SH-SY5Y (cell line): Measurements from ENCODE around the gene NTN4.

Experiments used
- GATA2 ChIP-seq: IDR thresholded peaks from 2 replicates; pipeline ENCODE4 v1.6.1; 2011; ENCODE audit warnings: mild to moderate bottlenecking, low read depth, low read length
- GATA3 ChIP-seq: IDR thresholded peaks from 2 replicates; pipeline ENCODE4 v1.6.1; 2011; ENCODE audit warnings: low read depth, mild to moderate bottlenecking, low read length, moderate library complexity

GRCh38 chr12:95759718-95760117 lies 30.8 kb downstream of the NTN4 start:
- no peak for TF ChIP-seq GATA2
- no peak for TF ChIP-seq GATA3
